ENCODE measurements around the gene PLEKHJ1. TPM values are rescaled to one million over a fixed set of nuclear protein-coding genes. Genes with fewer than 3 reads are reported as not detected.

Gene PLEKHJ1
- total RNA-seq, 4 donors from 2014 or later = 41.6 to 56.7 (median 51.7) TPM

GRCh38 chr19:2189880-2190279 is 46.2 kb downstream of the PLEKHJ1 start:
- no peak for TF ChIP-seq POLR2A (IDR thresholded peaks at IDR 0.05)
- no peak for TF ChIP-seq EP300 (IDR thresholded peaks at IDR 0.05)
- TF ChIP-seq POLR2AphosphoS5 (IDR thresholded peaks at IDR 0.05) = no peak
- TF ChIP-seq CTCF (IDR thresholded peaks at IDR 0.05) = no peak
- no peak for ATAC-seq

GRCh38 chr19:2188708-2189385 is 47.3 kb downstream of the PLEKHJ1 start:
- Histone ChIP-seq H3K4me3 (no peak overlapping the region), H3K36me3 (peaks cover 0 to 54% of the 10 kb centered on the region in 2 donors), H3K9me3 (no peaks in the 10 kb centered on the region), H3K27me3 (no peaks in the 10 kb centered on the region), H3K27ac (peak overlapping the region in 2 of 4 donors; percentile 61 to 89), H3K4me1 (peaks cover 8 to 62% (median 24%) of the 10 kb centered on the region in 3 donors)
- 81% methylated on average over 4 of the region's 19 CpGs; no CpG with 5 or more reads in 1 of the 2 donors for WGBS, 2 donors (ENCODE audit: low coverage in 1 of 2)
- no peak for ATAC-seq
- TF ChIP-seq POLR2AphosphoS5 (IDR thresholded peaks at IDR 0.05) = no peak

More at GRCh38 chr19:2189880-2190279, 46.2 kb downstream of the PLEKHJ1 start:
- H3K27ac ChIP-seq = no peak overlapping the region
- peaks cover 8 to 51% (median 24%) of the 10 kb centered on the region in 3 donors for H3K4me1 ChIP-seq
- no peaks in the 10 kb centered on the region for H3K27me3 ChIP-seq
- no peaks in the 10 kb centered on the region for H3K9me3 ChIP-seq
- H3K36me3 ChIP-seq = peaks cover 0 to 61% of the 10 kb centered on the region in 2 donors
- 64% methylated on average over 3 of the region's 16 CpGs; no CpG with 5 or more reads in 1 of the 2 donors for WGBS, 2 donors (ENCODE audit: low coverage in 1 of 2)
- H3K4me3 ChIP-seq = no peak overlapping the region

- TF ChIP-seq CTCF (IDR thresholded peaks at IDR 0.05) (no peak), EP300 (IDR thresholded peaks at IDR 0.05) (no peak), POLR2A (IDR thresholded peaks at IDR 0.05) (no peak), POLR2AphosphoS5 (IDR thresholded peaks at IDR 0.05) (no peak)
- Histone ChIP-seq H3K4me3 (no peak overlapping the region), H3K27me3 (no peaks in the 10 kb centered on the region), H3K4me1 (peaks cover 8 to 77% (median 24%) of the 10 kb centered on the region in 3 donors), H3K9me3 (no peaks in the 10 kb centered on the region), H3K27ac (peak overlapping the region in 3 of 4 donors; percentile 89 to 90 (median 89)), H3K36me3 (peaks cover 0 to 53% of the 10 kb centered on the region in 2 donors)
- ATAC-seq = no peak
- WGBS, 2 donors (ENCODE audit: low coverage in 1 of 2) = 48 to 57% methylated on average over 1 to 3 of the region's 13 CpGs
These were observed 49.0 kb downstream of the PLEKHJ1 start for GRCh38 chr19:2187159-2187558.

- Histone ChIP-seq H3K4me1 (peaks cover 8 to 86% (median 31%) of the 10 kb centered on the region in 3 donors), H3K9me3 (no peaks in the 10 kb centered on the region), H3K27ac (peak overlapping the region; percentile 65 to 90 (median 89)), H3K27me3 (no peaks in the 10 kb centered on the region), H3K4me3 (peak overlapping the region in 1 of 2 donors; percentile 17), H3K36me3 (peaks cover 0 to 47% of the 10 kb centered on the region in 2 donors)
- peak; percentile 94 for ATAC-seq
- TF ChIP-seq EP300 (IDR thresholded peaks at IDR 0.05) (no peak), POLR2AphosphoS5 (IDR thresholded peaks at IDR 0.05) (peak; percentile 89)
- WGBS, 2 donors (ENCODE audit: low coverage in 1 of 2) = 4% methylated on average over 4 to 12 of the region's 28 CpGs
These were observed 49.9 kb downstream of the PLEKHJ1 start for GRCh38 chr19:2186071-2186846.

- ATAC-seq = no peak
These were observed 50.4 kb downstream of the PLEKHJ1 start for GRCh38 chr19:2185734-2186070.

GRCh38 chr19:2184422-2184975 is 51.6 kb downstream of the PLEKHJ1 start:
- Histone ChIP-seq H3K4me1 (peaks cover 8 to 89% (median 34%) of the 10 kb centered on the region in 3 donors), H3K4me3 (no peak overlapping the region), H3K9me3 (no peaks in the 10 kb centered on the region), H3K27me3 (no peaks in the 10 kb centered on the region), H3K36me3 (peaks cover 0 to 36% of the 10 kb centered on the region in 2 donors), H3K27ac (peak overlapping the region in 3 of 4 donors; percentile 6 to 89 (median 89))
- no peak for ATAC-seq
- TF ChIP-seq POLR2AphosphoS5 (IDR thresholded peaks at IDR 0.05) = no peak
- no peak for TF ChIP-seq EP300 (IDR thresholded peaks at IDR 0.05)
- no peak for TF ChIP-seq POLR2A (IDR thresholded peaks at IDR 0.05)
- no peak for TF ChIP-seq CTCF (IDR thresholded peaks at IDR 0.05)
- WGBS, 2 donors (ENCODE audit: low coverage in 1 of 2) = 100% methylated on average over 1 of the region's 22 CpGs; no CpG with 5 or more reads in 1 of the 2 donors

More at GRCh38 chr19:2185734-2186070, 50.4 kb downstream of the PLEKHJ1 start:
- H3K27me3 ChIP-seq = no peaks in the 10 kb centered on the region
- WGBS, 2 donors (ENCODE audit: low coverage in 1 of 2) = 4 to 15% methylated on average over 4 to 8 of the region's 11 CpGs
- H3K36me3 ChIP-seq = peaks cover 0 to 47% of the 10 kb centered on the region in 2 donors
- no peak for TF ChIP-seq POLR2AphosphoS5 (IDR thresholded peaks at IDR 0.05)
- H3K27ac ChIP-seq = peak overlapping the region; percentile 29 to 90 (median 89)
- H3K4me3 ChIP-seq = peak overlapping the region in 1 of 2 donors; percentile 17
- no peaks in the 10 kb centered on the region for H3K9me3 ChIP-seq
- H3K4me1 ChIP-seq = peaks cover 8 to 92% (median 34%) of the 10 kb centered on the region in 3 donors

All from gastroesophageal sphincter (tissue), 4 donors.